HG02678 (cell line): ENCODE measurements around the gene KMT2B.

ENCODE experiments used
- ATAC-seq: cut with Tn5 transposase; IDR thresholded peaks from one replicate; pipeline ENCODE4 v1.9.1; 2021; ENCODE audit warnings: mild to moderate bottlenecking, moderate library complexity; ENCODE audit not compliant: unreplicated experiment

Gene KMT2B

DNA sequence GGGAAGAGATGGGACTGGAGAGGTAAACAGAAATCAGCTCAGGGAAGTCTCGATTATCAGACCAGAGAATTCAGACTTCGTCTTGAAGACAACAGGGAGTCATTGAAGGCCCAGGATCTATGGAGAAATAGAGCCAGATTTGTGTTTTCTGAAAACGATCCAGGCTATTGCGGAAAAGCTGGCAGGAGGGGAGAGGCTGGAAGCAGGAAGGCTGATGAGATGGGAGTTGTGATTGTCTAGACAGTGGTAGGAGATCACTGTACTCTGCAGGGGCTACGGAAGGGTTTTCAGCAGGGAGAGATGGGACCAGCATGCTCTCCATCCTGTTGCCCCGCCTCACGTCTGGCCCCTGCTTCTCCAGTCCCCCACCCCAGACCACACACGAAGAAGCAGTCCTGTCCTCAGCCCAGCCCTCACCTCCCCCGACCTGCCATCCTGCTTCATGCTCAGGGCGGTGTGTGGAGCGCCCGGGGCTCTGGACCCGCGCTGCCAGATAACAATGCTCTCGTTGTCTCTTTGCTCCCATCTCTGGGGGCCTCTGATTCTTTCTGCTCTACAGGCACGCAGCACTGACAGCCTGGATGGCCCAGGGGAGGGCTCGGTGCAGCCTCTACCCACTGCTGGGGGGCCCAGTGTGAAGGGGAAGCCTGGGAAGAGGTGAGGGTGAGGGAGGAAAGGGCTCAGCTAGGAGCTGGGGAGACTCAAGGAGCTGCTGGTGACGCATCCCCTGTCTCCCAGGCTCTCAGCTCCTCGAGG is 59.5 kb downstream of the KMT2B start:
- ATAC-seq: no peak

GRCh38 chr19:35777961-35778360 is 60.2 kb downstream of the KMT2B start:
- ATAC-seq: no peak

DNA sequence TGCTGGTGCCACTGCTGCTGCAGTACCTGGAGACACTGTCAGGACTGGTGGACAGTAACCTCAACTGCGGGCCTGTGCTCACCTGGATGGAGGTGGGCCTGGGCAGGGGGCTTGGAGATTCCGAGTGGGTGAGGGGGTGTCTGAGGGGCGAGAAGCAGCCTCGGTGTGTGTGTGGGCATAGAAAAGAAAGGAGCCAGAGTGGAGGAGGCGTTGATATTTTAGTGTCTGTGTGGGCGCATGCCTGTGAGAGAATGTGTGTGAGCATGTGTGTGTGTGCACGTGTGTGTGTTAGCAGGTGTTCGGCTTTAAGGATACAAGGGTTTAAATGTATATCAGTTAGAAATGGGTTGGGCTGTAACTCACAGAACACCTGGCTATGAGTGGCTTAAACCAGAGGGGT is 61.2 kb downstream of the KMT2B start:
- ATAC-seq: no peak

GRCh38 chr19:35780058-35780457 is 62.3 kb downstream of the KMT2B start:
- ATAC-seq: no peak

DNA sequence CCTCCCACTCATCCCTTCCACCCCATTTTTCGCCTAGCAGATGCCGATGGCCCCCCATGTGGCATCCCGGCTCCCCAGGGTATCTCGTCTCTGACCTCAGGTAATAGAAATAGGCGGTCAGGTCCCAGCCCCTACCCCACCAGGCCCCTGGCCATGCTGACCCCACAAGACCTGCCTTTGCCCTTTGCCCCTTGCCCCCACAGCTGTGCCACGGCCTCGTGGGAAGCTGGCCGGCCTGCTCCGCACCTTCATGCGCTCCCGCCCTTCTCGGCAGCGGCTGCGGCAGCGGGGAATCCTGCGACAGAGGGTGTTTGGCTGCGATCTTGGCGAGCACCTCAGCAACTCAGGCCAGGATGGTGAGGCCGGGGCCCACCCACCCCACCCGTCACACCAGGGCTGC is 62.9 kb downstream of the KMT2B start:
- ATAC-seq: no peak

- ATAC-seq: no peak
Observed at GRCh38 chr19:35781650-35782049, 63.8 kb downstream of the KMT2B start.

DNA sequence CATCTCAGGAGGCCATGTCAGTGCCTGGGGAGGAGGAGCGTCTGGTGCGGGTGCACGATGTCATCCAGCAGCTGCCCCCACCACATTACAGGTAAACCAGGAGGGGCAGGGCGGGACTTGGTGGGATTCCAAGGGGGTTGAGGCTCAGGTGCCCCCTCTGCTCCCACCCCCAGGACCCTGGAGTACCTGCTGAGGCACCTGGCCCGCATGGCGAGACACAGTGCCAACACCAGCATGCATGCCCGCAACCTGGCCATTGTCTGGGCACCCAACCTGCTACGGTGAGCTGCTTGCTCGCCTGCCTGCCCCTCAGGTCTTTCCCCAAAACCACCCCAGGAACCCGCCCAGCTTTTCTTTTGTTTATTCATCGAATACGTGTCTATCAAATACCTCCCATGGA is 64.8 kb downstream of the KMT2B start:
- ATAC-seq: no peak

- ATAC-seq: no peak
Observed at GRCh38 chr19:35783469-35784434, 65.9 kb downstream of the KMT2B start.

DNA sequence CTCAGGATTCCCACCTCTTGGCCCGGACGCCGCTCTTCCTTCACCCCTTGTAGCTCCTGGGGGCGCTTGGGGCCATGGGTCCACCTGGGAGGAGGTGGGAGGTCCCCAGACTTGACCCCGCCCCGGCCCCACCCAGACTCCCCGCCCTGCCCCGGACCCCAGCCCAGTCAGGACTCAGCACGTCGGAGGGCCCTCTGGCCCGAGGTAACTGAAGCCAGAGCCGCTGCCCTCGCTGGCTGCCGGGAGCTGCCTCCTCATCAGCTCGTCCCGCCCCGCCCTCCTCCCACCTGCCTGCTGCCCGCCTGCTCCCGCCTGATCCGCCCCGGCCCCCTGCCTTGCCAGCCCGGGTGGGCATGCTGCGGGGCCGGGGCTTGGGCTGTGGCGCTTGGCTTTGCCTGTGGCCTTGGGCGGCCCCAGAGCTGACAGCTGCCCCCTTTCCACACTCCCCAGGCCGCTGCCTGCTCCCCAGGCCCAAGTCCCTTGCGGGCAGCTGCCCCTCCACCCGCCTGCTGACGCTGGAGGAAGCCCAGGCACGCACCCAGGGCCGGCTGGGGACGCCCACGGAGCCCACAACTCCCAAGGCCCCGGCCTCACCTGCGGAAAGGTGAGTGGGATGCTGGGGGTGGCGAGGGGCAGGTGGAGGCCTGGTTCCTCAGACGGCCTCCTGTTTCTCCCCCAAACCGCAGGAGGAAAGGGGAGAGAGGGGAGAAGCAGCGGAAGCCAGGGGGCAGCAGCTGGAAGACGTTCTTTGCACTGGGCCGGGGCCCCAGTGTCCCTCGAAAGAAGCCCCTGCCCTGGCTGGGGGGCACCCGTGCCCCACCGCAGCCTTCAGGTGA is 66.9 kb downstream of the KMT2B start:
- ATAC-seq: no peak

DNA sequence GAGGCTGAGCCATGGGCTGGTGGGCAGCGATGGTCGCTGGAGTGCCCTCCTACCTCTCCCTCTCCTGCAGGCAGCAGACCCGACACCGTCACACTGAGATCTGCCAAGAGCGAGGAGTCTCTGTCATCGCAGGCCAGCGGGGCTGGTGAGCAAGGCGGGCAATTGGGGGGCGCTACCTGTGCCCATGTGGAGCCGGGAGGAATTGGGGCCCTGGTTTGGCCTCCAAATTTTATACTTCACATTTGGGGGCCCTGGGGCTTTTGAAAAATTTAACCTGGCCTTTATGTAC is 67.5 kb downstream of the KMT2B start:
- ATAC-seq: no peak

DNA sequence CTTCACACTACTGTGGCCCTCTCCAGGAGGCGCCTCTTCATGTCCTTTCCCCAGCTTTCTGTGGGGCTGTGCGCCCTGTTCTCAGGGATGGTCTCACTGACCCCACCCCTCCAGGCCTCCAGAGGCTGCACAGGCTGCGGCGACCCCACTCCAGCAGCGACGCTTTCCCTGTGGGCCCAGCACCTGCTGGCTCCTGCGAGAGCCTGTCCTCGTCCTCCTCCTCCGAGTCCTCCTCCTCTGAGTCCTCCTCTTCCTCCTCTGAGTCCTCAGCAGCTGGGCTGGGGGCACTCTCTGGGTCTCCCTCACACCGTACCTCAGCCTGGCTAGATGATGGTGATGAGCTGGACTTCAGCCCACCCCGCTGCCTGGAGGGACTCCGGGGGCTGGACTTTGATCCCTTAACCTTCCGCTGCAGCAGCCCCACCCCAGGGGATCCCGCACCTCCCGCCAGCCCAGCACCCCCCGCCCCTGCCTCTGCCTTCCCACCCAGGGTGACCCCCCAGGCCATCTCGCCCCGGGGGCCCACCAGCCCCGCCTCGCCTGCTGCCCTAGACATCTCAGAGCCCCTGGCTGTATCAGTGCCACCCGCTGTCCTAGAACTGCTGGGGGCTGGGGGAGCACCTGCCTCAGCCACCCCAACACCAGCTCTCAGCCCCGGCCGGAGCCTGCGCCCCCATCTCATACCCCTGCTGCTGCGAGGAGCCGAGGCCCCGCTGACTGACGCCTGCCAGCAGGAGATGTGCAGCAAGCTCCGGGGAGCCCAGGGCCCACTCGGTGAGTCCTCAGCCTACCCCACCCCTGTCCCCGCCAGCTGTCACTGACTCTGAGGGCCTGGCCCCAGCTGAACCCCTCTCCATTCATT is 68.7 kb downstream of the KMT2B start:
- no peak for ATAC-seq

- no peak for ATAC-seq
Observed at GRCh38 chr19:35787227-35787799, 69.5 kb downstream of the KMT2B start.
